Neural cell (in vitro differentiated cells): ENCODE measurements around the gene DAGLB.
"Not testable (repeated sequence)": the region's sequence is repeated elsewhere in the genome, so short reads cannot be mapped to it uniquely, and the experiment has no call there.

Experiments
- CTCF ChIP-seq: fragments of 450-650 bp; IDR thresholded peaks from 2 replicates; pipeline ENCODE4 v1.5.1; 2014; ENCODE audit warnings: antibody characterized with exemption, mild to moderate bottlenecking, moderate library complexity; ENCODE audit not compliant: poor library complexity, severe bottlenecking
- EZH2 ChIP-seq: fragments of 200-600, 300-800 bp; shearing (Covaris generic), sonication (generic); IDR thresholded peaks from 2 replicates; pipeline ENCODE4 v1.6.1; 2014; ENCODE audit warnings: antibody characterized with exemption, low read length, borderline replicate concordance, mild to moderate bottlenecking; ENCODE audit not compliant: insufficient read depth, poor library complexity, severe bottlenecking
- POLR2AphosphoS5 ChIP-seq: IDR thresholded peaks from 2 replicates; pipeline ENCODE4 v1.6.1; 2012
- RAD21 ChIP-seq: fragments of 450-650 bp; conservative IDR thresholded peaks from 2 replicates; pipeline ENCODE4 v1.6.1; 2014; ENCODE audit warnings: antibody characterized with exemption, mild to moderate bottlenecking, moderate library complexity

GRCh38 chr7:6449884-6450283 is 2.1 kb upstream of the DAGLB start:
- not testable (repeated sequence) for TF ChIP-seq CTCF, RAD21, POLR2AphosphoS5, EZH2
